CD4-positive, alpha-beta memory T cell (primary cell): Measurements from ENCODE around the gene FAT1. TPM values are rescaled to one million over a fixed set of nuclear protein-coding genes. Genes with fewer than 3 reads are reported as not detected.
"Not testable (repeated sequence)": the region's sequence is repeated elsewhere in the genome, so short reads cannot be mapped to it uniquely, and the experiment has no call there.

ENCODE experiments used
- CTCF ChIA-PET: fragments of 350-600 bp; sonication (Branson Sonifier 250); formaldehyde crosslinking; loops from one replicate; lab custom pipeline; 2021; ENCODE audit warnings: inconsistent platforms; ENCODE audit not compliant: partially characterized antibody; lab: Charles Lee
- POLR2A ChIA-PET: fragments of 350-600 bp; sonication (Branson Sonifier 250); formaldehyde crosslinking; loops from one replicate; lab custom pipeline; 2021; ENCODE audit not compliant: partially characterized antibody; lab: Charles Lee
- DNase-seq, 5 donors: peaks; one replicate each; pipeline versions ENCODE4 v3.0.0 to v3.0.0-alpha.2; 2020 to 2022; ENCODE audit warnings: mixed read lengths in 1 of 5
- H3K27ac ChIP-seq: one replicate; pipeline ENCODE4 v1.7.0; 2013; ENCODE audit warnings: low read depth, low read length
- H3K27me3 ChIP-seq: 2 replicates; pipeline ENCODE4 v1.7.0; 2013; ENCODE audit warnings: mild to moderate bottlenecking, low read length, moderate library complexity; ENCODE audit not compliant: insufficient read depth
- H3K36me3 ChIP-seq: 2 replicates; pipeline ENCODE4 v1.7.0; 2013; ENCODE audit warnings: mild to moderate bottlenecking, low read length, moderate library complexity; ENCODE audit not compliant: insufficient read depth
- H3K4me1 ChIP-seq: 2 replicates; pipeline ENCODE4 v1.7.0; 2013; ENCODE audit warnings: mild to moderate bottlenecking, low read length, moderate library complexity; ENCODE audit not compliant: insufficient read depth
- H3K4me3 ChIP-seq, 2 donors: one replicate each; pipeline ENCODE4 v1.7.0; 2013; ENCODE audit warnings: low read length in 2 of 2, mild to moderate bottlenecking in 1 of 2
- H3K9me3 ChIP-seq, 2 donors: one replicate each; pipeline ENCODE4 v1.7.0; 2013; ENCODE audit warnings: low read length in 2 of 2, control low read depth in 1 of 2; ENCODE audit not compliant: control insufficient read depth in 1 of 2
- H3K27ac Mint-ChIP-seq, 7 donors: one replicate each; pipeline ENCODE4 v1.8.0; 2020 to 2021; ENCODE audit warnings: mixed read lengths in 7 of 7, mild to moderate bottlenecking in 6 of 7, inconsistent platforms in 3 of 7, moderate library complexity in 3 of 7
- H3K27me3 Mint-ChIP-seq, 2 donors: one replicate each; pipeline ENCODE4 v1.8.0; 2020 to 2021; ENCODE audit warnings: mixed read lengths in 2 of 2
- H3K36me3 Mint-ChIP-seq, 2 donors: one replicate each; pipeline ENCODE4 v1.8.0; 2020 to 2021; ENCODE audit warnings: mixed read lengths in 2 of 2, inconsistent platforms in 1 of 2, mild to moderate bottlenecking in 1 of 2
- H3K4me1 Mint-ChIP-seq, 4 donors: one replicate each; pipeline ENCODE4 v1.8.0; 2020 to 2021; ENCODE audit warnings: mixed read lengths in 4 of 4, mild to moderate bottlenecking in 1 of 4
- H3K4me3 Mint-ChIP-seq, 8 donors: one replicate each; pipeline ENCODE4 v1.8.0; 2020 to 2021; ENCODE audit warnings: mixed read lengths in 8 of 8, mild to moderate bottlenecking in 7 of 8, moderate library complexity in 6 of 8, inconsistent platforms in 3 of 8
- H3K9me3 Mint-ChIP-seq, 8 donors: one replicate each; pipeline ENCODE4 v1.8.0; 2020 to 2021; ENCODE audit warnings: mixed read lengths in 8 of 8, mild to moderate bottlenecking in 5 of 8, inconsistent platforms in 3 of 8, moderate library complexity in 1 of 8
- intact Hi-C: fragments of 100-400 bp; cut with micrococcal nuclease; formaldehyde crosslinking; loops from one replicate; pipeline ENCODE4 v1.15.1; 2023
- polyA plus RNA-seq, 2 donors: library from polyadenylated mRNA; unstranded; fragments of 300-500 nt; fragmentation: Illumina TruSeq; gene quantifications; one replicate each; pipeline ENCODE4 v1.2.3, GENCODE V29; 2021
- total RNA-seq, 2 experiments: library from RNA; stranded (reverse); gene quantifications; one replicate each; pipeline ENCODE4 v1.2.3, GENCODE V29; 2021

Gene FAT1
- total and polyA plus RNA-seq, 4 experiments from 2014 or later, result not detected

DNA sequence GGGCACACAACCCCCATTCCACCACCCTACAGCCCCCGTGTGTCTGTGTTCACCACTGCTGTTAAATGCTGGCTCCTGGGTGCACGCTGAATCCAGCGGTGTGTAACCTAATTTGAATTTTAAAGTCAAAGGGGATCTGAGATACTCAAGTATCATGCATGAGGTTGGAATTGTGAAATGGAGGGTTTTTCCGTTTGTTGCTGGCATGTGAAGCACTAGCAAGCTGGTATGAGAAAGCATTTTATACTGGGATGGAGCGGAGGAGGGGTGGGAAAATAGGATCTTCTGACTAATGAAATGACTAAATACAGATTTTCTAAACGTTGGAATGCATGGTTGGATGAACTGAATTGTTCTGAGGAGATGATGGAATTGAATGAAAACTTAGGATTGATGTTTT, 36.9 kb upstream of the FAT1 start:
- Mint-ChIP-seq H3K36me3 (no peaks in the 10 kb centered on the region), H3K4me3 (no peak overlapping the region), H3K9me3 (peaks cover 0 to 22% (median 9%) of the 10 kb centered on the region in 8 donors), H3K27me3 (no peaks in the 10 kb centered on the region), H3K27ac (no peak overlapping the region), H3K4me1 (no peaks in the 10 kb centered on the region)
- no peak for DNase-seq
- Histone ChIP-seq H3K27ac (no peak overlapping the region), H3K4me3 (no peak overlapping the region), H3K4me1 (no peaks in the 10 kb centered on the region), H3K36me3 (no peaks in the 10 kb centered on the region), H3K27me3 (no peaks in the 10 kb centered on the region), H3K9me3 (no peaks in the 10 kb centered on the region)
- intact Hi-C loops, result no loop called here
- CTCF ChIA-PET, result no interaction called here
- POLR2A ChIA-PET, result no interaction called here

GRCh38 chr4:186759990-186760389, 36.3 kb upstream of the FAT1 start:
- H3K4me3 Mint-ChIP-seq, result no peak overlapping the region
- intact Hi-C loops, result no loop called here
- H3K27me3 ChIP-seq, result no peaks in the 10 kb centered on the region
- no peaks in the 10 kb centered on the region for H3K4me1 Mint-ChIP-seq
- ChIA-PET POLR2A (no interaction called here), CTCF (no interaction called here)
- no peaks in the 10 kb centered on the region for H3K36me3 ChIP-seq
- H3K36me3 Mint-ChIP-seq, result no peaks in the 10 kb centered on the region
- H3K9me3 ChIP-seq, result no peaks in the 10 kb centered on the region
- no peak overlapping the region for H3K27ac ChIP-seq
- H3K4me3 ChIP-seq, result no peak overlapping the region
- H3K27me3 Mint-ChIP-seq, result no peaks in the 10 kb centered on the region
- peaks cover 0 to 17% (median 9%) of the 10 kb centered on the region in 8 donors for H3K9me3 Mint-ChIP-seq
- H3K4me1 ChIP-seq, result no peaks in the 10 kb centered on the region
- DNase-seq, result no peak
- H3K27ac Mint-ChIP-seq, result no peak overlapping the region

- H3K4me1 Mint-ChIP-seq, result no peaks in the 10 kb centered on the region
- peaks cover 0 to 15% (median 8%) of the 10 kb centered on the region in 8 donors for H3K9me3 Mint-ChIP-seq
- no peak overlapping the region for H3K4me3 Mint-ChIP-seq
- CTCF ChIA-PET, result no interaction called here
- no peak overlapping the region for H3K4me3 ChIP-seq
- no peak overlapping the region for H3K27ac ChIP-seq
- intact Hi-C loops, result no loop called here
- H3K36me3 Mint-ChIP-seq, result no peaks in the 10 kb centered on the region
- DNase-seq, result no peak
- POLR2A ChIA-PET, result no interaction called here
- no peaks in the 10 kb centered on the region for H3K4me1 ChIP-seq
- no peaks in the 10 kb centered on the region for H3K27me3 ChIP-seq
- H3K36me3 ChIP-seq, result no peaks in the 10 kb centered on the region
- H3K27ac Mint-ChIP-seq, result no peak overlapping the region
- H3K27me3 Mint-ChIP-seq, result no peaks in the 10 kb centered on the region
- no peaks in the 10 kb centered on the region for H3K9me3 ChIP-seq
Observed at GRCh38 chr4:186758929-186759682, 35.5 kb upstream of the FAT1 start.

DNA sequence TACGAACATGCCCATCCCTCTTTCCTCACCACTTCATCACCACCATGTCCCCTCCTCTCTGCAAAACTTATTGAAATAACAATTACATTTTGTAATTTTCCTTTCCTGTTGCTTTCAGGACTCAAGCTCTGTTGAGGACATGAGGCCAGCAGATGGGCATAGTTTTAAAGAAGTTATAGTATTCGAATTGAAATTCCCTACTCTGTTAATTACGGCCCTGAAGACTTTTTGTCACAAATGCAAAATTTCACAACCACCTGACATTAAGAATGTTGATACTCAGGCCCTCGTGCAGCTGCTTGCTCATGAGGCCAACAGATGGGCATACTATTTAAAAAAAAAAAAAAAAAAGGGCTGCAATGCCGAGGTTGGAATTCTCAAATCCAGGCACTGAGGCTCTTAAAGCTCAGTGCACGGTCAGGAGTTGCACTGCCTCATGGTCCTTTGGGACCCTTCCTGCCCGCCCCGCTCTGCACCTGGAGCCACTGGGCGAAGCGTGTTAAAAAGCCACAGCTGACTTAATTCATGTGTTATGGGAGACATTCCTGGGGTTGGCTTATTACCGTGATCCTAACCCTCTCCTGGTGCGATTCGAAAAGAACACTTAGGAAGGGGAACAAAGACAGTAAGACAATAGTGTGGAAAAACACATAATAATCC, 34.2 kb upstream of the FAT1 start:
- no peaks in the 10 kb centered on the region for H3K27me3 Mint-ChIP-seq
- ChIA-PET CTCF (no interaction called here), POLR2A (no interaction called here)
- H3K9me3 Mint-ChIP-seq, result peaks cover 0 to 15% (median 8%) of the 10 kb centered on the region in 8 donors
- no peaks in the 10 kb centered on the region for H3K4me1 Mint-ChIP-seq
- H3K27me3 ChIP-seq, result no peaks in the 10 kb centered on the region
- no peak overlapping the region for H3K4me3 ChIP-seq
- H3K36me3 Mint-ChIP-seq, result no peaks in the 10 kb centered on the region
- no peak for DNase-seq
- intact Hi-C loops, result no loop called here
- H3K27ac ChIP-seq, result no peak overlapping the region
- no peaks in the 10 kb centered on the region for H3K9me3 ChIP-seq
- H3K27ac Mint-ChIP-seq, result no peak overlapping the region
- H3K4me3 Mint-ChIP-seq, result no peak overlapping the region
- H3K36me3 ChIP-seq, result no peaks in the 10 kb centered on the region
- no peaks in the 10 kb centered on the region for H3K4me1 ChIP-seq

DNA sequence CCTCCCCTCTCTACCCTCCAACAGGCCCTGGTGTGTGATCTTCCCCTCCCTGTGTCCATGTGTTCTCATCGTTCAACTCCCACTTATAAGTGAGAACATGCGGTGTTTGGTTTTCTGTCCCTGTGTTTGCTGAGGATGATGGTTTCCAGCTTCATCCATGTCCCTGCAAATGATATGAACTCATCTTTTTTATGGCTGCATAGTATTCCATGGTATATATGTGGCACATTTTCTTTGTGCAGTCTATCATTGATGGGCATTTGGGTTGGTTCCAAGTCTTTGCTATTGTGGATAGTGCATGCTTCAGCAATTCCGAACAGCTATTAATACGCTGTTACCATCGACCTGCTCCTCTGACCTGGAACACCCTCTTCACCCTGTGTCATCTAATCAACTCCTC, 32.9 kb upstream of the FAT1 start:
- POLR2A ChIA-PET, H3K4me1 Mint-ChIP-seq, intact Hi-C loops, H3K27ac Mint-ChIP-seq, CTCF ChIA-PET, H3K36me3 ChIP-seq, H3K4me3 Mint-ChIP-seq, H3K27me3 ChIP-seq, H3K27ac ChIP-seq, H3K36me3 Mint-ChIP-seq, H3K27me3 Mint-ChIP-seq, H3K4me1 ChIP-seq, DNase-seq, H3K4me3 ChIP-seq, H3K9me3 ChIP-seq: not testable (repeated sequence)
- peaks cover 0 to 15% (median 8%) of the 10 kb centered on the region in 8 donors for H3K9me3 Mint-ChIP-seq

- POLR2A ChIA-PET, result no interaction called here
- H3K4me3 Mint-ChIP-seq, result no peak overlapping the region
- CTCF ChIA-PET, result no interaction called here
- intact Hi-C loops, result no loop called here
- Histone ChIP-seq H3K36me3 (no peaks in the 10 kb centered on the region), H3K27me3 (no peaks in the 10 kb centered on the region), H3K4me1 (no peaks in the 10 kb centered on the region), H3K4me3 (no peak overlapping the region), H3K27ac (no peak overlapping the region), H3K9me3 (no peaks in the 10 kb centered on the region)
- H3K4me1 Mint-ChIP-seq, result no peaks in the 10 kb centered on the region
- no peak overlapping the region for H3K27ac Mint-ChIP-seq
- H3K9me3 Mint-ChIP-seq, result peaks cover 0 to 15% (median 9%) of the 10 kb centered on the region in 8 donors
- DNase-seq, result no peak
- no peaks in the 10 kb centered on the region for H3K36me3 Mint-ChIP-seq
- no peaks in the 10 kb centered on the region for H3K27me3 Mint-ChIP-seq
Observed at GRCh38 chr4:186755550-186756519, 32.2 kb upstream of the FAT1 start.

GRCh38 chr4:186754976-186755375, 31.3 kb upstream of the FAT1 start:
- H3K27me3 ChIP-seq, result no peaks in the 10 kb centered on the region
- intact Hi-C loops, result no loop called here
- H3K4me3 Mint-ChIP-seq, result no peak overlapping the region
- ChIA-PET CTCF (no interaction called here), POLR2A (no interaction called here)
- H3K27me3 Mint-ChIP-seq, result no peaks in the 10 kb centered on the region
- no peak overlapping the region for H3K27ac ChIP-seq
- no peaks in the 10 kb centered on the region for H3K36me3 ChIP-seq
- DNase-seq, result no peak
- H3K36me3 Mint-ChIP-seq, result no peaks in the 10 kb centered on the region
- peaks cover 0 to 14% (median 9%) of the 10 kb centered on the region in 8 donors for H3K9me3 Mint-ChIP-seq
- H3K27ac Mint-ChIP-seq, result no peak overlapping the region
- H3K9me3 ChIP-seq, result no peaks in the 10 kb centered on the region
- H3K4me3 ChIP-seq, result no peak overlapping the region
- H3K4me1 ChIP-seq, result no peaks in the 10 kb centered on the region
- H3K4me1 Mint-ChIP-seq, result no peaks in the 10 kb centered on the region
